ENCODE data around the gene PPIP5K2.
A peak's percentile ranks its signal among the peaks of the same experiment; 100 is the strongest.
"Not testable (repeated sequence)": the region's sequence is repeated elsewhere in the genome, so short reads cannot be mapped to it uniquely, and the experiment has no call there.

The PPIP5K2 gene

DNA sequence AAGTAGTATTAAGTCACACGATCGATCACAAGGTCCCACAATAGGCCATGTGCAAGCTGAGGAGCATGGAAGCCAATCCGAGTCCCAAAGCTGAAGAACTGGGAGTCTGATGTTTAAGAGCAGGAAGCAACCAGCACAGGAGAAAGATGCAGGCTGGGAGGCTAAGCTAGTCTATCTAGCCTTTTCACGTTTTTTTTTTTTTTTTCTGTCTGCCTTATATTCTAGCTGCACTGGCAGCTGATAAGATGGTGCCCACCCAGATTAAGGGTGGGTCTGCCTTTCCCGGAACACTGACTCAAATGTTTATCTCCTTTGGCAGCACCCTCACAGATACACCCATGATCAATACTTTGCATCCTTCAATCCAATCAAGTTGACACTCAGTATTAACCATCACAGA, 6.5 kb downstream of the PPIP5K2 start:
- no peak for DNase-seq

DNA sequence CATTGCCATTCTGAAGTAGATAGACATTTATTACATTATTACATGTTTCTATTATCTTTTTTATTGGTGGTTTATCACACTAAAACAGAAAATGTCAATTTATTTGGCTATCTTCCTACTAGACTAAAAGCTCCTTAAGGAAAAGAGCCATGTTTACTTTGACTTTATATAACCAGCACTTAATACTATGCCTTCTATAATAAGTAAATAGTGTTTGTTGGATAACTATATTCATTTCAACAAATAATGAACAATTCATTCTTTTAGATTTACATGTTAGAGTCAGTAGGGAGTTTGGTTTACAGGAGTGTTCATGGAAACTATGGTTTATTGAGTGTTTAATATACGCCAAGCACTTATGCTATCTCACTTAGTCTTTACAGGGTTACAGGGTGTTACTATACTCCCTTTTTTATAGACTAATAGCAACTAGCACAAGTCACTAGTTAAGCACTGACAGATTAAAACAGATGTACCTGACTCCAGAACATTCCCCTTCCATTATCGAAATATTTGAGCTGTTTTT, 7.3 kb downstream of the PPIP5K2 start:
- no peak for DNase-seq

DNA sequence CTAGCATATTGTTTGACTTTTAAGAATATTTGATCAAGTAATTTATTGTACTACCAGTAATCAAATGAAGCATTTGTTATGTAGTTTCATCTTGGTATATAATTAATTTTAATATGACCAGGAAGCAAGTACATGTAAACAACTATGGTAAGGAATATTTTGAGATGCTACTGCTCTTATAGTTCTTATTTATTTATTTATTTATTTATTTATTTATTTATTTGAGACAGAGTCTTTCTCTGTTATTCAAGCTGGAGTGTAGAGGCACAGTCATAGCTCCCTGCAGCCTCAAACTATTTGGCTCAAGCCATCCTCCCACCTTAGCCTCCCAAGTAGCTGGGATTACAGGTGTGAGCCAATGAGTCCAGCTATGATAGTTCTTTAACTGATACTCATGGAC, 8.1 kb downstream of the PPIP5K2 start:
- no peak for DNase-seq

DNA sequence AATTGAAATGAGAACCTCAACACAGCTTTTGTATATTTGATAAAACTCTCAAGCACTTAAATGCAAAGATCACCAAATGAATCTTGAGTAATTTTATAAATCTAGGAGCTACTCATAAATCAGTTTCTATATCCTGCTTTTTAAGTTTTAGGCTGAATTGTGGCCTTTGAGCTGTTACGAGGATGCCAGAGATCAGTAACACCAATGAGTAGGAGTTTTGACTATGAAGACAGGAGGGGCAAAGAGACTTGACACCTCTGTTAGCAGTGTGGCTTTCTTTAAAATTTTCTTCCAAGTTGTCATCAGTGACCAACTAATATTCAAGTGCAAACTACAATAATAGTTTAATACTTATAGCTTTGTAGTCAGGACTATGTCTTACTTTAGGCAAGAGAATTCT, 12.6 kb downstream of the PPIP5K2 start:
- DNase-seq: no peak

DNA sequence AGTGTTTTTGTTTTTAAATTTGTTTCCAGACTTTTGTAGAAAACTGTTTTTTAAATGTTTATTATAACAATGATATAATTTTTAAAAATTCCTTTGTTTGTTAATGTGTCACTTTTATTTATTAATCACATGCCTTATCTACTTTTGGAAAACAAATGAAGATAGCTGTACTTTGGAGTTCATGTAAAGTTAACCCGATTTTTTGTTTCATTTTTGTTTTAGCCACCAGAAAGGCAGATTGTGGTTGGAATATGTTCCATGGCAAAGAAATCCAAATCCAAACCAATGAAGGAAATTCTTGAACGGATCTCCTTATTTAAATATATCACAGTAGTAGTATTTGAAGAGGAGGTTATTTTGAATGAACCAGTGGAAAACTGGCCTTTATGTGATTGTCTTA, 13.1 kb downstream of the PPIP5K2 start:
- no peak for DNase-seq

DNA sequence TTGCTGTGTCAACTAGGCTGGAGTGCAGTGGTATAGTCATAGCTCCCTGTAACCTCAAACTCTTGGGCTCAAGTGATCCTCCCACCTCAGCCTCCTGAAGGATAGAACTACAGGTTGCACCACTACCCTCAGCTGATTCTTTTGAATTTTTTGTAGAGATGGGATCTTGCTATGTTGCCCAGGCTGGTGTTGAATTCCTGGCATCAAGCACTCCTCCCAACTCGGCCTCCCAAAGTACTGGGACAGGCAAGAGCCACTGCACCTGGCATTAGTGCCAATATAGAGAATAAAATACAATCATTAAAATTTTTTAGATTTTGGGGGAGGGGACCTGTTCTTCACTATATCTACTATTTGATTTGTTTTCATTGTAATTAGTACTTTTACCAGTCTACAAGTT, 15.4 kb downstream of the PPIP5K2 start:
- DNase-seq: no peak

DNA sequence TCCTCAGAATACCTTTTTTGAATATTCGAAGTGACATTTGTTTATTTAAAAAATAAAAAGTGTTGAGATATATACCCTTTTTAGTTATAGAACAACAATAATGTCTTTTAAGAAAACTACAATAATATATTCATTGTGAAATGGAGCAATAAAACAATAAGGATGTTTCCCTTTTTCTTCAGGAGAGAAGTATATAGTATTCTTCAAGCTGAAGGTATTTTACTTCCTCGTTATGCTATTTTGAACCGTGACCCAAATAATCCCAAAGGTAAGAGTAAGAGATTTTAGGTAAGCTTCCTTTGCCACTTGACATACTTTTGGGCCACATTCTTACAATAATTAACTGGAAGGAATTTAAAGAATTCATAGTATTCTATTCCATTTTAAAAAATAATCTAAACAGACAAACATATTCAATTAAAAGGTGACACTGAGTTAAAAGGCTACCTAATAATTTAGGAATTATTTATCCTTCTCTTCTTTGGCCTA, 18.1 kb downstream of the PPIP5K2 start:
- DNase-seq: no peak

DNA sequence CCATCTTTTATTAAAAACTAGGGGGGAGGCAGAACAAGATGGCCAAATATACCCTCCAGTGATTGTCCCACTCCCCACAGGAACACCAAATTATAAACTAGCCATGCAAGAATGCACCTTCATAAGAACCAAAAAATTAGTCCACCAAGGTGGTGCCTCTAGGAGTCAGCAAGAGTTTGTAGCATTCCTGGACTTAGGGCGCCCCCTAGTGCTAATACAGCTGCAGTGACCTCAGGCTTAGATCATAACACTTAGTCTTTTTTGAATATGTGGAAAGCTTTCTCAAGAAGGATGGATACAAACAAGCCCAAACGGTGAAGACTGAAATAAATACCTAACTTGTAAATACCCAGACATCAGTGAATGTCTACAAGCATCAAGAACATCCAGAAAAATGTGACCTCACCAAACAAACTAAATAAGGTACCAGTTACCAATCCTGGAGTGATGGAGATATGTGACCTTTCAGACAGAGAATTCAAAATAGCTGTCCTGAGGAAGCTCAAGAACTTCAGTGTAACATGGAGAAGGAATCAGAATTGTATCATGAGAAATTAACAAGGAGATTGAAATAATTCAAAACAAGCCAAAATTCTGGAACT, 19.3 kb downstream of the PPIP5K2 start:
- peak; percentile 45 to 83 (median 69) for DNase-seq

DNA sequence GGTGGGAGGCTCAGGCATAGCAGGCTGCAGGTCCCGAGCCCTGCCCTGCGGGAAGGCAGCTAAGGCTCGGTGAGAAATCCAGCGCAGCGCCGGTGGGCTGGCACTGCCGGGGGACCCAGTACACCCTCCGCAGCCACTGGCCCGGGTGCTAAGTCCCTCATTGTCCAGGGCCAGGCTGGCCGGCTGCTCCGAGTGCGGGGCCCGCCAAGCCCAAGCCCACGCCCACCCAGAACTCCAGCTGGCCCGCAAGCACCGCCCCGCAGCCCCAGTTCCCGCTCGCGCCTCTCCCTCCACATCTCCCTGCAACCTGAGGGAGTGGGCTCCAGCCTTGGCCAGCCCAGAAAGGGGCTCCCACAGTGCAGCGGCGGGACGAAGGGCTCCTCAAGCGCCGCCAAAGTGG, 22.0 kb downstream of the PPIP5K2 start:
- DNase-seq: not testable (repeated sequence)

DNA sequence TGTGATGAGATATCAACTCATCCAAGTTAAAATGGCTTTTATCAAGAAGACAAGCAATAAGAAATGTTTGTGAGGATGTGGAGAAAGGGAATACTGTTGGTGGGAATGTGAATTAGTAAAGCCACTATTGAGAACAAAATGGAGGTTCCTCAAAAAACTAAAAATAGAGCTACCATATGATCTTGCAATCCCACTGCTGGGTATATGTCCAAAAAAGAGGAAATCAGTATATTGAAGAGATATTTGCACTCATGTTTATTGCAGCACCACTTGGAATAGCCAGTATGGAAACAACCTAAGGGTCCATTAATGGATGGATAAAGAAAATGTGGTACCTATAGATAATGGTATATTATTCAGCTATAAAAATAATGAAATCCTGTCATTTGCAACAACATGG, 25.1 kb downstream of the PPIP5K2 start:
- DNase-seq: no peak

DNA sequence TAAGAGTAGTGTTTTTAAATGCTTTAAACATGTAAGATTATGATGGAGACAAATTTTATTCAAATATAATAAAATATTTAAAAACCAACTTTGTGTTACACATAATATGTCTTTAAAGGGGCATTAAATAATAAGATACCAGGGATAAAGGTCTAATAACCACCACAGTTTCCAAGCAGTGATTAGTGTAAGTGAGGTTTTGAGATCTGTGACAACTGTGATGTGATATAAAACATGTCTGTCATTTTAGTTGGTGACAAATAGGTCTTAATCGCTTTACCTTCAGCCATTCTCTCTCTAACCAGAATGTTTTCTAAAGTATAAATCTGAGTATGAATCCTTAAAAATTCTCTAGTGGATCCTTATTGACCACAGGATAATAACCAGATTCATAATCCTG, 28.1 kb downstream of the PPIP5K2 start:
- DNase-seq: no peak

DNA sequence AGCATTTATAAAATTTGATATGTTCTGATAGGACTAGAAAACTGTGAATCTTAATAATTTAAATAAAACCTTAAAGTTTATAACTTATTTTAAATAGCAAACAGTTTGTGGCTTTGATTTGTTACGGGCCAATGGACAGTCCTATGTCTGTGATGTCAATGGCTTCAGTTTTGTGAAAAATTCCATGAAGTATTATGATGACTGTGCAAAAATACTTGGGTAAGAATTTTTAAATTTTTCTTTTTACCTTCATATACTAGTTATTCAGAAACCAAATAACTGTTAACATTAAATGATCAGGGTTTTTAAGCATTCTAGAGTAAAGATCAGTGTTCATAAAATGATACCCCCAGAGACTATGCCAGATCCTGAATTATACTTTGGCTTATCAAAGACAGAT, 31.1 kb downstream of the PPIP5K2 start:
- no peak for DNase-seq

DNA sequence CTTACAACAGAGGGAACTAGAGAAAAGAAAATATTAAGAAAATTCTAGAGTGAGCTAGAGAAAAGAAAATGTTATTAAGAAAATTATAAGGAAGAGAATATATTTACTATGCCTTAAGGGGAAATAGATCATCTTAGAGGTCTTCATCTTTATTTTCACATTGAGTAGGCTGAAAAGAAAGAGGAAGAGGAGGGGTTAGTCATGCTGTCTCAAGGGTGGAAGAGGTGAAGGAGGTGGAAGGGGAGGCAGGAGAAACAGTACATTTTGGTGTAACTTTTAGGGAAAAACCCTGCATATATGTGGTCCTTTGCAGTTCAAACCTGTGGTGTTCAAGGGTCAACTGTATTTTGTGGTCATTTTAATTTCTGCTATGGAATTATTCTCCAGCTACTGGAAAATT, 46.6 kb downstream of the PPIP5K2 start:
- DNase-seq: no peak

DNA sequence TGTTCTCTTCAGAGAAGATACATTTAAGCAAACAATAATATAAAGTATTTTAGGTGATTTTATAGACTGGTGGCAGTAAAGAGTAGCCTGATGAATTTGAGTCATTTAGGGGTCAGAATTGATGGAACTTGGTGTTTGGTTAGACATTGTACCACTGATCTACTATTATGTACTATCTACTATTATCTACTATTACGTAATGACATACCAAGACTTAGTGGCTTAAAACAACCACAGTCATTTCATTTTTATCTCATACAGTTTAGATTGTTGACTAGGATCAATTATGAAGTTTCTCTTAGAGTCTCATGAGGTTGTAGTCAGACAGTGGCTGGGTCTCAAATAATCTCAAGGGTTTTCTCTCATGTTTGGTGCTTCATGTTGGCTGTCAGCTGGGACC, 54.0 kb downstream of the PPIP5K2 start:
- DNase-seq: no peak

DNA sequence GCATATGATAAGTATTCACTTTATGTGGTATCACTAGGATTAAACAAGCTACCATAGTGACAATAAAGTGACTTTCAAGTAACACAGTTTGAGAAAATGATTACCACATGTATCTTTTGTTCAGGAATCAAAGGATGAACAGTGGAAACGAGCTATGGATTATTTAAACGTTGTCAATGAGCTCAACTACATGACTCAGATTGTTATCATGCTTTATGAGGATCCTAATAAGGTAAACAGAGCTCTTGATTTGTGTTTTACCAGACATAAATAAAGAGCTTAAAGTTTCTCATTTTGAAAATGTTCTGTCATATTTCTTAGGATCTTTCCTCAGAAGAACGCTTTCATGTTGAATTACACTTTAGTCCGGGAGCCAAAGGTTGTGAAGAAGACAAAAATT, 57.4 kb downstream of the PPIP5K2 start:
- DNase-seq: no peak

DNA sequence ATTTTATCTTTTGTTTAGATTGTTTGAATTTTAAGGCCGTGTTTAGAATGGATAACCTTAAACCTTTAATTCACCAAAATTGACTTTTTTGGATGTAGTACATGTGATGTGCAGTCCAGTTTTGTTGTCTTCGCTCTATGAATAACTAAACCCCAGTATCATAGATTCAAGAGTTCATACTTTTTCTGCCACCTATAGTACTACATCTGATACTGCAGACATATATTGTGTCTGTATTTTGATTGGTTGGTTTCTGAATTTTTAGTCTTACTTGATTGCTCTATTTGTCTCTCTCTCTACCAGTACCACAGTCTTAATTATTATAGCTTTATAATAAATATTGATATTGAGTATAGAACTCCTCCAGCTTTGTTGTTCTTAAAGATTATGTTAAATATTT, 58.1 kb downstream of the PPIP5K2 start:
- DNase-seq: no peak

DNA sequence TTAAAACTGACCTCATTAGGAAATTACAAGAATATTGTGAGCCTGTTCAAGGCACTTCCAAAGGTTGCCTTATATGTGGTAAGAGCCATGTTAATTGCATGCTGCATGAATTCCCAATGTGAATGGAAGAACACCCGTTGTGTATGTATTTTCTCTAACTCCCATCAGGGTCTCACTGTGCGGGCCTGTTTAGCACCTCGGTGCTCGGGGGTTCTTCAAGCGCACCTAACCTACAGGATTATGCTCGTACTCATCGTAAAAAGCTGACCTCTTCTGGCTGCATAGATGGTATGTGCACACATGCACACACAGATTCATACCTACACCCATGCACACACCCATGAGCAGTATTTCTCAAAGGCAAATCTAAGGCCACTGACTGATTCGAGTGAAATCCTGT, 66.1 kb downstream of the PPIP5K2 start:
- no peak for DNase-seq

DNA sequence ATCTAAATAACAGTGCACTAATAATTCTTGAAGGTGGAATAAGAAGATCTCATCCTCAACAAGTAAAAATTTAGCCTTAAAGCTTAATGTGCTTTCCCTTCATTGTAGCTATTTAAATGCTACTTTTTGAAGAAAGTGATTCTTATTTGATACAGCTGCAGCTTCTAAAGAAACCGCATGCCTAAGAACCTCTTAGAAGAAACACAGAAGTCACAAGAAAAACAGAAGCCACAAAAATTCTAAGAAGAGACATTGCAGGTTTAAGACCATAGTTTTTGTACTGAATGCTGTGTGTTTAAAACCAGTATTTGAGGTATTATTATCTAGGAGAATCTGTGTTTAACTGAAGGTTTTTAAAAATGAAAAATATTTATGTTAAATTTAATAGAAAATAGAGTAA, 68.3 kb downstream of the PPIP5K2 start:
- DNase-seq: no peak

DNA sequence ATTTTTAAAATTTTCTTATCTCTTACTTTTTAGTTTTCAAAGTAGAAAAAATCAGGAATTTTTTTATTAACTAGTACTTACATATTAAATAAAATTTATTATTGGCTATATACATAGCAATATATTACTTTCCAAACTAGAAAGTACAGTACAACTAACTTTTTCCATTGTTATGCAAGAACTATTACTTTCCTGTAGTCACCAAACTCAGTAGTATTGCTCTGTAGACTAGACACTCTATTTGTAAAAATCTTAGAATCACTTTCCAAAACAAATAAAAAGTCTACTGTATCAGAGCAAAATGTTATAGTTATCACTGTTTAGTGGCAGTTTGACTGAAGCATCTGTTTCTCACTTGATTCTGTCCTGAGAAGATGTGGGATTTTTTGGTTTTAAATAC, 83.1 kb downstream of the PPIP5K2 start:
- no peak for DNase-seq

DNA sequence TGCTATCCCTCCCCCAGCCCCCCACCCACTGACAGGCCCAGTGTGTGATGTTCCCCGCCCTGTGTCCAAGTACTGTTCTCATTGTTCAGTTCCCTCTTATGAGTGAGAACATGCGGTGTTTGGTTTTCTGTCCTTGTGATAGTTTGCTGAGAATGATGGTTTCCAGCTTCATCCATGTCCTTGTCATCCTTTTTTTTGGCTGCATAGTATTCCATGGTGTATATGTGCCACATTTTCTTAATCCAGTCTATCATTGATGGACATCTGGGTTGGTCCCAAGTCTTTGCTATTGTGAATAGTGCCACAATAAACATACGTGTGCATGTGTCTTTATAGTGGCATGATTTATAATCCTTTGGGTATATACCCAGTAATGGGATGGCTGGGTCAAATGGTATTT, 84.9 kb downstream of the PPIP5K2 start:
- DNase-seq: not testable (repeated sequence)

DNA sequence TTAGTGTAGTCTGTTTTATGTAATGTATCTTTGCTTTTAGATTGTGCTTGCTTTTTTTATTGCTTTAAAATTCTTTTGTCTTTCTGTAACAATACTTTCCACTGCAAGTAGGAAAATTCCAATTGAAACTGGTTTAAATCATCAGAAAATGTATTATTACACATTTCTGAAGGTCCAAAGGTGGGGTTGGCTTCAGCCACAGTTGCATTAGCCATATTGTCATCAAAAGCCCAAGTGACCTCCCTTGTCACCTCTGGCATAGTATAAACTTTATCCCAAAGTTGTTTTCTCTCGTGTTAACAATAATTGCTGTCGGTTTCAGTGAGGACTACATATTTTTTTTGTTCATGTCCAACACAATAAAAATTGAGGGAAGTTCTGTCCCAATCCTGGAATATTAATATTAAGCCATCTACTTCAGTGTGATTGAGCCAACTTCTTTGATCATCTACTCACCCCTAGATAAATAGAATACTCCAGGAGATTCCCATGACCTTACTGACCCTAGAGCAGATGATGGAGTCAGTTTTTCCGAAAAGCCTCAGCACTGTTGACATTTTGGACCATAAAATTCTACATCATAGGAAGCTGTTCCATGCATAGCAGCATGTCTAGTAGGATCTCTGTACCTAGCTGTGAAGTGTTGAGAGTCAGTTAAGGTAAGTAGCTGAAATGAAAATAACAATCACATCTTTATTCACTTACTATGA, 86.0 kb downstream of the PPIP5K2 start:
- DNase-seq: no peak

DNA sequence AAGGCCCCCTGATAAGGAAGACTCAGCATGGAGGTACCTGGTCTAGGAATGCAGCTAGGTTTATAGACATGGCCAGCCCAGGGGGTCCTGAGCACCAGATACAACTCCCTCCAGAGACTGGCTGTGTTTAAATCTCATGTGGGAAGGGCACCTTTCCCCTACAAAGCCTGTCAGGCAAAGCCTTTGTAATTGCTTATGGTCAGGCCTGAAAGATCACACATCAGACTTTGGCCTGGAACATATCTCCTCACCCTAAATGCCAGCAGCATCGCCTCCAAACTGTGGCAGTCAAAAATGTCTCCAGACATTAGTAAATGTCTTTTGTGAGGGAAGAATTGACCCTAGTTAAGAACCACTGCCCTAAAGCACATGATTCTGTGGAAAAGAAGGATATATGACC, 86.9 kb downstream of the PPIP5K2 start:
- DNase-seq: no peak

DNA sequence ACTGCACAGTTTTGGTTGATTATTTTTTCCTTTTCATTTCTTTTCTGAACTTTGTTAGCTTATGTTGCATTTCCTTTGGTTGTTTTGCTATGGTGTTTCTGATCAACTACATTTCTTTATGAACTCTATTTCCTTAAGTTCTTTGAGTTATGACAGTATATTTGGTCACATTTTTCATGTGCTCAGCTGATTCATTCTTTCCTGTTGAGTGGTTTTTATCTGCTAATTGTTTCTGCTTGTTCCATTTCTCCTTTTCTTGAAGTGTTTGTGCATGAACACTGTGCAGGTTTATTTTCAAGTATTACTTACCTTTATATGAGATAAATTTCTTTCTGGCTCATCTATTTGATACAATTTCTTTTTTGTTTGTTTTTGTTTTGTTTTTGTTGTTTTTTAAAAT, 87.6 kb downstream of the PPIP5K2 start:
- DNase-seq: peak in 1 of 5 donors; percentile 12

DNA sequence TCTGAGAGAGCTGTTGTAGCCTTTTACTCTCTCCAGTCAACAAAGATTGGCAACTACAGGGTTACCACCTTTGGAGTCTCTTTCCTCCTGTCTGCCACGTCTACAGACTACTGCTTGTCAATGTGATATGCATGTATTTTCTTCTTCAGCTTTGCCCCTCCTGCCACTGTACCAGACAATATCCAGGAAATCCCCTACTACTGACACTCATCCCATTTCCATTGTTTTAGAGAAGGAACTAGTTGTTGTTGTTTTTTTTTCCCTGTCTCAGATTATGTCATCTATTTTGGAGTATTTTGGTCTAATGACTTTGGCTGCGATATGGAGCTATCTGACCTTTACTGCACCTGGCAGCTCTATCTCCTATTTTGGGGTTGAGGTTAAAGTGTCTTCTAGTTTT, 88.4 kb downstream of the PPIP5K2 start:
- DNase-seq: no peak

DNA sequence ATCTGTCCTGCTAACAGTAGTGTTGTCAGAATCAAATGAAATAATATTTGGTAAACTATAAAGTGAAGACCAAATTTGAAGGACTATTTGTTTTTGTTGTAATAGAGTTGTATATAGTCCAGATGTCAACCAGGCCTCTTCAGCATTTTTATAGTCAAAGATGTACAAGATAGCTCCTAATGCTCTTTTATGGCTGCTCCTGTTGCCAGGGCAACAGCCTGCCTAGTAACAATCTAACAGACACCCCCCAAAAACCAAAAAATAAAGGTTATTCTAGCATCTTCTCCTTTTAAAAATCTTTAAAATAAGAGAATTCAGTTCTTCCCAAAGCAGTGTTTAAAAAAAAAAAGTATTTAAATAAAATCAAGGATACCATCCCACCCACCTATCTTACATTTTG, 89.0 kb downstream of the PPIP5K2 start:
- DNase-seq: no peak
